Stimulated activated naive CD4-positive, alpha-beta T cell treated with Interleukin-2 at 50 U/mL for 16 hours (primary cell): Measurements from ENCODE around the gene CCDC136.

Experiments used
- DNase-seq: peaks from one replicate; lab custom pipeline; 2025; lab: John Stamatoyannopoulos, UW

CCDC136 gene

GRCh38 chr7:128862571-128863432, 71.0 kb downstream of the CCDC136 start, which contains the start of gene ATP6V1F:
Gene ATP6V1F, plus strand, starts transcription at chr7:128862856. Its CDS starts 49 bp downstream, at chr7:128862905.
- peak; percentile 97 for DNase-seq

DNA sequence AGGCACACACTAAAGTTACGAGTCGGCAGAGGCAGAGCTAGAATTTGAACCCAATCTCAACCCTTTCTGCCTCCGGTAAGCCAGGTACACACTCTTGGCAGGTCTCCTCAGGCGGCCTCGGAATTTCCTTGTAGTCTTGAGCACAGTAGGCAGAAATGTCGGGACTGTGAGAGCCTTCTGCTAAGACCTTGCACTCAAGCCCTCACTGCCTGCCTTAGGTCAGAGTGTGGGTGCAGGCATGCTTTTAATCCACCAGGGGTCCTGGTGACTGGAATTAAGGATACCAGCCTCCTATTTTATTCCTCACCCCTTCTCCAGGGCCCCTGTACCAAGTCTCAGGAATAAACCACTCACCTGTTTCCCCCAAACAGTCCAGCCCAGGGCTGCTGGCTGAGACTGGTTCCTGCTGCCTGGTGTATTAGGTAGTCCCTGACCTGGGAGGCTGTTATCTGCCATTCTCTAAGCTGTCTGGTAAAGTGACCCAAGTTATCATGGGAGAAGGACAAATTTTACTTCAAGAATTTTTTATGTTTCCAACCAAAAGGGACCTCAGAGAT, 71.7 kb downstream of the CCDC136 start:
- DNase-seq = peak; percentile 40

- no peak for DNase-seq
Observed at GRCh38 chr7:128865303-128865702, 73.5 kb downstream of the CCDC136 start.

DNA sequence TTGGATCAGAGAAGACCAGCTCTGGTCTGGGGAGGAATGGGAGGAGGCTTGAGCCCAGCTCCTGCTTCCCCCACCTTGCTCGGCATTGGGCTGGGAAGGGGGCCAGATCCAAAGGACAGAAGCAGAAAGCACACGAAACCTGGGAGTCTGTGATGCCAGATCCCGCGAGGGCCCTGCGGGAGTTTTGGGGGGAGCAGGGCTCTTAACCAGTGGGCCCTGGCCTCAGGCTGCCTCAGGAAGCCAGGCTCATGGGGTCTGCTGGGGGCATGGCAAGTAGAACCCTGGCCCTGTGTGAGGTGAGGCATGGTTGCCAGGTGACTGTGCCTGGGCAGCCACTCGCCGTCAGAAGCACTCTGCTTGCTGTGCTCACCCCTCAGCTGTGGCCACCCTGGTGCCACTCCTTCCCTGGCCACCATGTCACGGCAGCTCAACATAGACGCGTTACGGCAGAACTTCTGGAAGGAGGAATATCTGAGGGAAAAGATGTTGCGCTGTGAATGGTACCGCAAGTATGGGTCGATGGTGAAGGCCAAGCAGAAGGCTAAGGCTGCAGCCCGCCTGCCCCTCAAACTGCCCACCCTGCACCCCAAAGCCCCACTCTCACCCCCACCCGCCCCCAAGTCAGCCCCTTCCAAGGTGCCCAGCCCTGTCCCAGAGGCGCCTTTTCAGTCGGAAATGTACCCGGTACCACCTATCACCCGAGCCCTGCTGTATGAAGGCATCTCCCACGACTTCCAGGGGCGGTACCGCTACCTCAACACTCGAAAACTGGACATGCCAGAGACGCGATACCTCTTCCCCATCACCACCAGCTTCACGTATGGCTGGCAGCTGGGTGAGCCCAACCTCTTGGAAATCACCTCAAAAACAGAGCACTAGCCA, 74.5 kb downstream of the CCDC136 start:
- DNase-seq = no peak

- no peak for DNase-seq
Observed at GRCh38 chr7:128867241-128867640, 75.5 kb downstream of the CCDC136 start.

- no peak for DNase-seq
Observed at GRCh38 chr7:128867842-128868623, 76.3 kb downstream of the CCDC136 start.

- DNase-seq = no peak
Observed at GRCh38 chr7:128868624-128869137, 76.9 kb downstream of the CCDC136 start.

GRCh38 chr7:128869138-128869943, 77.6 kb downstream of the CCDC136 start:
- peak; percentile 28 for DNase-seq

DNA sequence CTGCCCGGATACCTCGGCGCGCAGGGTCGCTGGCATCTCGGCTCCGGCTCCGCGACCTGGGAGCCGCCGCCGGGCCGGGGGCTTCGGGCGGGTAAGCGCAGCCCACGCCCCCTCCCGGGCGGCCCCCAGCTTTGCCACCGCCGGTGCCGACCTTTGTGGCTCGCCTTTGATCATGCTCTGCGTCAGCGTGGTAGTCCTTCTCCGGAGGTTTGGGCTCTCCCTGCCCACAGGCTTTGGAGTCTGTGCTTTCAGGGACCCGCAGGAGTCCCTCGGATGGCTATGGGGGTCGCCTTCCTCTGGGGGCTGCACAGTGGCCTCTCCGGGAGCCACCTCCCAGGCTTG, 78.1 kb downstream of the CCDC136 start:
- DNase-seq = no peak

GRCh38 chr7:128871050-128871449, 79.3 kb downstream of the CCDC136 start:
- DNase-seq = no peak
